Tibial artery (tissue), 4 donors: ENCODE data around the gene MS4A10.

Source experiments
- DNase-seq, 2 donors: peaks; one replicate each; pipeline ENCODE4 v3.0.0-alpha.2; 2019
- H3K27ac ChIP-seq, 2 donors: fragments of 200-600 bp; sonication (generic) in 1 of 2; 1 replicate in 1 of 2; 2 replicates in 1 of 2; pipeline ENCODE4 v1.5.1; 2018 to 2019; ENCODE audit warnings: mild to moderate bottlenecking in 1 of 2
- H3K27me3 ChIP-seq, 2 donors: fragments of 200-600 bp; sonication (generic) in 1 of 2; one replicate each; pipeline versions ENCODE4 v1.5.1 to v1.6.0; 2016 to 2019
- H3K36me3 ChIP-seq, 3 donors: fragments of 200-600 bp; sonication (generic) in 2 of 3; one replicate each; pipeline ENCODE4 v1.5.1; 2016 to 2019; ENCODE audit warnings: mild to moderate bottlenecking in 2 of 3
- H3K4me1 ChIP-seq, 4 donors: fragments of 200-600 bp; sonication (generic) in 2 of 4; 1 replicate in 3 of 4; 2 replicates in 1 of 4; pipeline ENCODE4 v1.5.1; 2016 to 2019
- H3K4me3 ChIP-seq, 2 donors: fragments of 200-600 bp; sonication (generic) in 1 of 2; 1 replicate in 1 of 2; 2 replicates in 1 of 2; pipeline ENCODE4 v1.5.1; 2018 to 2019; ENCODE audit warnings: mild to moderate bottlenecking in 2 of 2
- H3K9me3 ChIP-seq, 3 donors: fragments of 200-600 bp; sonication (generic) in 1 of 3; one replicate each; pipeline ENCODE4 v1.5.1; 2016 to 2019
- CTCF ChIP-seq, 2 experiments: fragments of 200-600 bp in 1 of 2; fragments of 450-650 bp in 1 of 2; IDR thresholded peaks; one replicate each; pipeline ENCODE4 v1.5.1; 2017 to 2019; ENCODE audit warnings: antibody characterized with exemption in 2 of 2, mild to moderate bottlenecking in 1 of 2, moderate library complexity in 1 of 2
- intact Hi-C: fragments of 100-400 bp; cut with DNase I; formaldehyde crosslinking; loops from one replicate; pipeline ENCODE4 v1.15.0; 2023; ENCODE audit warnings: low total_unique reads

The MS4A10 gene

DNA sequence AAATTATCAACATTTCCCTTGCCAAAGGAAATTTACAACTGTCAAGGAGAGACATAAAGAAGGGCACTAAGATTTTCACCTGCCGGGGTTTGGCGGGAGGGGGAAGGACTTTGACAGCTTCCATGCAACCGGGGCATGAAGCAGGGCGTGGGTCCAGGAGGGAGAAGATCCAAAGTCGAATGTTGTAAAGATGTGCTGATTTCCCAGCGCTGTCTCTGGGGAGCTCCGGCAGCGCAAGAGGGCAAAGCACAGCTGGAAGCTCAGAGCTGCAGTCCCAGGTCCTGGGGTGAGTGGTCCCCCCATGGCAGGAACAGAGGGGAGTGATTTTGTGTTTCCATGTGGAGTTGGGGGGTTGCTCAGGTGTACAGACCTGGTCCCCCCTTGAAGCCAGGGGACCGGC is at the start of gene MS4A10:
TSS of gene MS4A10 (plus strand) at position 198 of the 400 bp plus-strand sequence. CDS start 5,003 bp downstream, outside the sequence.
- Histone ChIP-seq H3K27ac (no peak within 1 kb of the TSS), H3K4me3 (no peak within 1 kb of the TSS), H3K9me3 (no peaks in the 10 kb centered on the region), H3K4me1 (peaks cover 0 to 9% (median 3%) of the 10 kb centered on the region in 4 donors), H3K27me3 (no peaks in the 10 kb centered on the region), H3K36me3 (no peaks in the 10 kb centered on the region)
- DNase-seq = no peak
- TF ChIP-seq CTCF (IDR thresholded peaks at IDR 0.05) = no peak
- intact Hi-C loops = no loop called here

DNA sequence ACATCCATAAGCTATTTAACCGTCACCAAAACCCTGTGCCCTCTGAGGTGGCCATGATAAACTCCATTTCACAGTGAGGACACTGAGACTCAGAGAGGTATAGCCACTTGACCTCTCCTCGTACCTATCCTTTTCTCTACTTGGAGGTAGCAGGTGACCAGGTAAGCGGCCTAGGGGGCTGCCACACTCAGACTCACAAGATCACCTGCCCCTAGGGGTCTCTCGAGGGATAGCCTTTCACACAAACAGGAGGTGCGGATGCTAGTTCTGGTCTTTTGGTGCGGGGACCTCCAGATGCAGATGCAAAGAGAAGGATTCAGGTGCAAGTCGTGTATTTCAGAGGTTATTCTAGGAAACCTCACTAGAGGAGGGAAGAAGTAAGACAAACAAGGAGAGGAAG is 46.0 kb upstream of the MS4A10 start:
- Histone ChIP-seq H3K4me1 (no peaks in the 10 kb centered on the region), H3K27ac (no peak overlapping the region), H3K27me3 (peaks cover 0 to 4% of the 10 kb centered on the region in 2 donors), H3K36me3 (no peaks in the 10 kb centered on the region), H3K9me3 (peaks cover 0 to 12% (median 0%) of the 10 kb centered on the region in 3 donors), H3K4me3 (no peak overlapping the region)
- DNase-seq = no peak
- intact Hi-C loops = no loop called here
- TF ChIP-seq CTCF (IDR thresholded peaks at IDR 0.05) = no peak

- intact Hi-C loops = no loop called here
- no peak for TF ChIP-seq CTCF (IDR thresholded peaks at IDR 0.05)
- no peaks in the 10 kb centered on the region for H3K36me3 ChIP-seq
- DNase-seq = no peak
- H3K4me3 ChIP-seq = no peak overlapping the region
- H3K4me1 ChIP-seq = no peaks in the 10 kb centered on the region
- peaks cover 0 to 12% (median 0%) of the 10 kb centered on the region in 3 donors for H3K9me3 ChIP-seq
- H3K27me3 ChIP-seq = peaks cover 0 to 4% of the 10 kb centered on the region in 2 donors
- H3K27ac ChIP-seq = no peak overlapping the region
These were observed 44.6 kb upstream of the MS4A10 start for GRCh38 chr11:60740573-60740972.

GRCh38 chr11:60741421-60741820 is 43.7 kb upstream of the MS4A10 start:
- H3K4me1 ChIP-seq = no peaks in the 10 kb centered on the region
- intact Hi-C loops = no loop called here
- DNase-seq = no peak
- no peak overlapping the region for H3K4me3 ChIP-seq
- peaks cover 0 to 12% (median 0%) of the 10 kb centered on the region in 3 donors for H3K9me3 ChIP-seq
- peaks cover 0 to 4% of the 10 kb centered on the region in 2 donors for H3K27me3 ChIP-seq
- no peaks in the 10 kb centered on the region for H3K36me3 ChIP-seq
- no peak for TF ChIP-seq CTCF (IDR thresholded peaks at IDR 0.05)
- H3K27ac ChIP-seq = no peak overlapping the region

GRCh38 chr11:60743058-60743457 is 42.1 kb upstream of the MS4A10 start:
- no peaks in the 10 kb centered on the region for H3K36me3 ChIP-seq
- no peaks in the 10 kb centered on the region for H3K4me1 ChIP-seq
- H3K9me3 ChIP-seq = peaks cover 0 to 12% (median 0%) of the 10 kb centered on the region in 3 donors
- intact Hi-C loops = no loop called here
- no peak overlapping the region for H3K27ac ChIP-seq
- TF ChIP-seq CTCF (IDR thresholded peaks at IDR 0.05) = no peak
- no peak overlapping the region for H3K4me3 ChIP-seq
- H3K27me3 ChIP-seq = peaks cover 0 to 4% of the 10 kb centered on the region in 2 donors
- DNase-seq = no peak

- Histone ChIP-seq H3K36me3 (no peaks in the 10 kb centered on the region), H3K27ac (no peak overlapping the region), H3K4me3 (no peak overlapping the region), H3K27me3 (peaks cover 0 to 4% of the 10 kb centered on the region in 2 donors), H3K9me3 (peaks cover 0 to 12% (median 0%) of the 10 kb centered on the region in 3 donors), H3K4me1 (no peaks in the 10 kb centered on the region)
- DNase-seq = no peak
- TF ChIP-seq CTCF (IDR thresholded peaks at IDR 0.05) = no peak
- intact Hi-C loops = no loop called here
These were observed 41.0 kb upstream of the MS4A10 start for GRCh38 chr11:60744114-60744513.
